GOT3 (cell line): ENCODE data around the gene ANKRD44.

Source experiments
- DNase-seq: peaks from one replicate; lab custom pipeline; 2025; ENCODE audit warnings: mixed read lengths; lab: John Stamatoyannopoulos, UW

ANKRD44 gene

DNA sequence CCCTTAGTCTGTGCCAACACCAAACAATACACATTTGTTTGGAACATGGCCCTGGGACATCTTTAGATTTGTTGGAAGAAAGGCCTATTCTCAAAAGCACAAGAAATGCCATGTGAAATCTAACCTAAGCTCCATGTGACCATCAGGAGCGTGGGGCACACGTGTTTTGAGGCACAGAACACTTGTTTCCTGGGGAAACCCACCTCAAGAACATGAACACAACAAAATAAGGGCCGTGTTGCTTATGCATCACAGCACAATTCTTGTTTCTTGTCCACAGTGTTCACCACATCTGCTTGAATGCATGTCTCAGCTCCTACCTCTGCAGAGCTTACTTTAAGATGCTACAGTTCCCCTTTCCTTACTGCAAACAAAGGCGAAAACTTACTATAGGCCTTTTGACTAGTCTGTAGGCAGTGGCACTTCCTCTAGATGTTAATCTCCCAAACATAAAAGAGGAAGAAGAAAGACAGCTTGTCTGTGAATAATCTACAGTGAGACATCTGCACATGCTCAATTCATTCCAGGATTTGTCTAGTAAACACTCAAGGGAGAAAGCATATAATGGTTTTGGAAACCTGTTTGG lies 165.0 kb downstream of the ANKRD44 start:
- no peak for DNase-seq

DNA sequence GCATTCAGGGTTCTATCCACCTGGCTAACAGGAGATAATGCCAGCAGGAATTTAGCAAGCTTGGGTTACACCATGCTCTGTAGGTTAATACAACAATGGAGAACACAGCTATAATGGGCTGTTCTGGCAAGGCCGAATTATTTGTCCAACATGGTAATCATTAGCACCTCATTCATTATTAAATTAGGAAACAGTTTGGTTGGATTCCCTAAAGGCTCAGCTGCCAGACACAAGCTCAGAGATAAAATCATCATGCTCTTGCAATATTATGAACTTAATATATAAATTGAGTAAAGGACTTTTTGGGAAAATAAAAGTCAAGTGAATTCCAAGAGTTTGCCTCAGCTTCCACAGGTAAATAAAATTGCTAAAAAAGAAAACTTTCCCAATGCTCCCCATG lies 166.4 kb downstream of the ANKRD44 start:
- DNase-seq = no peak

DNA sequence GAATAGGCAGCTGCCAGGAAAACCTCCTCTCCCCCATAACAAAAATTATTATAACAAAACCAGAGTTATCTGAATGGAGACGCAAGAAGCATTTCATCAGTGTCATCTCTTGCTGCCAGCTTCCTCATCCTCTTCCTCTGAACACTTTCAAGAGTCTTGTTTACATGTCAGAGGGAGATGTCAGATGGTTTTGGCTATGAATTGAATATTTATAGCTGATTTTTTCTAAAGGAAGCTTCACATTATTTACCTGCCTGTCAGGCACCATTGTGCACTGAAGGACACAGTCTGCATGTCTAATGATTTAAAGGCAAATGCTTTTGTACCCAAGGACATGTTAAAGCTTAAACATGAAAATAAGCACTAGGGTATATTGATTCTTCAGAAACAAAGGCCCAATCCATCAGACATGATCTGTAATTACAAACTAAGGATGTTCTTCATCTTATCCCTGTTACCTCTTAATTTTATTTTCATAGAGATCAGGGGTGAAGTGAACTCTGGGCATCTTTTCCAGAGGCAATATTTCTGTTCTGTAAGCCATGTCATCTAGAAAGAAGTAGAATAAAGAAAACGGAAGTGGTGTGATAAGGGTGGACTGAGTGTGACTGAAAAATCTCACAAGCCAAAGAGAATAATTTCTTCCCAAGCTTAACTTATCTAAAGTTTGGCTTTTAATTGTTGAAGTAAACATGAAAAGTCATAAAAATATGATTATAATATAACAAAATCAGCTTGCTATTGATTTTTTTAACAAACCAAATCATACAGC lies 168.7 kb downstream of the ANKRD44 start:
- DNase-seq = no peak

DNA sequence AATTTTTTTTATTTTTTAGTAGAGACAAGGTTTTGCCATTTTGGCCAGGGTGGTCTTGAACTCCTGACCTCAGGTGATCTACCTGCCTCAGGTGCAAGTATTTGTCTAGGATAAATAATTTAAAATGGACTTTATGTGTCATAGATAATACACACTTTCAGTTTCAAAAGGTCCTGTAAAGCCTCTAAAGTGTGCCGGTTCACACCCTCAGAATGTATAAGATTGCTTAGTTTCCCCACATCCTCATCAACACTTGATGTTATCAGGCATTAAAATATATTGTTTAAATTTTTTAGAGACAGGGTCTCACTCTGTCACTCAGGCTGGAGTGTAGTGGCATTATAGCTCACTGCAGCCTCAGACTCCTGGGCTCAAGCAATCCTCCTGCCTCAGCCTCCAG lies 170.5 kb downstream of the ANKRD44 start:
- no peak for DNase-seq

DNA sequence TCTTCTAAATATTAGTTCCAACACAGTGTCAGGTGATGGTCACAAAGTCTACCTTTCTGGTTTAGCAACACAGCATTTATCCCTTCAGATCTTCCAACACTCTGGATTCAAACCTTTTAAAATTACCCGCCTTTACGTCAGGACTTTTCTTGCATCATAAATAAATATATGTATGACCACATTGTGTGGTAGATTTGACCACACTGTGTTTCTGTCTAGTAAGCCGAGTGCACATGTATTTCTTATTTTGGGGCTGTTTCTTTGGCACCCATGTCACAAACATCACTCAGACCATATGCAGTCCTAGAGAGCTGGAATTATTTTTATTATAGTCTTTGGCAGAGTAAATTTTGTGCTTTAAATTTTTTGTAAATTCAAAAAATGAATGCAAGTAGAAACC lies 172.1 kb downstream of the ANKRD44 start:
- no peak for DNase-seq

DNA sequence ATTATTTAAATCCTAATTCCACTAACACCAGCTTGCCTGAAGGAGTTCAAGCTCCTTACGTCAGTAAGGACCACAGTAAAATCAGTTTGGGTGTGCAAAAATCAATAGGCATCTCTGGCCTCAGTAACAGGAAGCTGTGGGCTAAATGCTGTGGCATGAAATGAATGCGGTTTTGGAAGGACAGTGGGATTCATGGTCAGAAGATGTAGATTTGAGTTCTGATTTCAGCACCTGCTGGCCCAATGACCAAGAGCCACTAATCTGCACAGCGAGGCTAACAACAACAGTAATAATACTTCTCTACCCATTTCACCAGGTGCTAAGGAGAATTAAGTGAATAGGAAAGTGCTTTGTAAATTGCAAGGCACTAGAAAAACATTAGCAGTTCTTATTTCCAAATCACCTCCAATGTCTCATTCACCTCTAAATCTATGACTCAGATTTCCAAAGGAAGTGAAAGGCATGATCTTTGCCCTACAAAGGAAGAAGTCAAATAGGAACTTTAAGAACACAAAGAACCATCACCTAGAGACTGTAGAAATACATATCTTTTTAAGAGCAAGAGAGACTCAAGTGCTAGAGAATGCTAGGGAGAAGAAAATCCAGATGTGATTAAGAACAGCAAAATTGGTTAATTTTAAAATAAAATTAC lies 172.6 kb downstream of the ANKRD44 start:
- DNase-seq = no peak

DNA sequence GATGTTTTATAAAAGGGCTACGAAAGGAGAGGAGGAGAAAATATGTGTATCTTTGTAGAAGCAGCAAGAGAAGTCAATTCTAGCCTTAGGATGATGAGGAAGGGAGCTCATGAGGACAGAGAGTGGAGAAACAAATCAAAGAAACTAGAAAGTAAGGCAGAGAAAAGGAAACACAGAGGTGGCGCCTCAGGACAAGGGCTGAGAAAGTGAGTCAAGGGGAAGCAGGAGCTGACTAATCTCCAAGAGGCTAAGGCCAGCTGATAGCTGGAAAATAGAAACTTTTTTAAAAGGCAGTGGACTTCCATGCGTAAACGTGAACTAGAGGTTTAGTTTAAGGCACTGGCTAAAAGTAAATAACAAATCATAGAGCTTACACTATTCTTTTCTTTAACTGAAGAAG lies 173.3 kb downstream of the ANKRD44 start:
- no peak for DNase-seq

DNA sequence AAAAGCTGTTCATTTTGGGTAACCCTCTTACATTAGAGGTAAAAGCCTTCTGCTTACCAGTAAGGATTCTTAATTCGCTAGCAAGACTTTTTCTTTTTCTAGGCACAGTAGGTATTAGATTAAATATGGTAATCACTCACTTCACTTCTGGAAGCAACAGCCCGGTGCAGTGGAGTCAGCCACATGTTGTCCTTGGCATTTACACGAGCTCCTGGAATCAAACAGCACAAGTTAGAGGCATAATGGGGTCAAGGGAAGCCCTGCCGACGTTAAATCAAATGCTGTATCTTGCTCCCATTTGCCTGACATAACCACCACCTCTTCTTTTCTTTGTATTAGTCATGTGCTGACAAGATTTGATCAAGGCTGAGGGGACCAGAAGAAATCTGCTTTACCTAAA lies 174.1 kb downstream of the ANKRD44 start:
- no peak for DNase-seq

DNA sequence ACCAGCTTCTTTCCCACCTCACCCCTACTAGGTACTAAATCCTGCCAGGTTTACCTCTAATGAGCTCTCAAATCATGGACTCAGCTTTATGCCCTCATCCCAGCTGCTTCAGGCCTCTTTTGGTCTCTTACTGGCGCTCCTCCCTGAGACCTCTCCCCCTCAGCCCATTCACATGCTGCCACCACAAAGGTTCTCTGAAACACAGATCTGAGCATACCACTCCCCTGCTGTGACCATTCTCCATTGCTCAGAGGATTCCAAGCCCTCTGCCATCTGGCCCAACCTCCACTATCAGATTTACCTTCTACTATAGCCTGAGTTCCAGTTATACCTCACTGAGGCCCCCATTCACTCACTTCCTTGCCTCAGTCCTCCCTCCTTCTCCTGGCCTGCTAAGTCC lies 174.8 kb downstream of the ANKRD44 start:
- no peak for DNase-seq

DNA sequence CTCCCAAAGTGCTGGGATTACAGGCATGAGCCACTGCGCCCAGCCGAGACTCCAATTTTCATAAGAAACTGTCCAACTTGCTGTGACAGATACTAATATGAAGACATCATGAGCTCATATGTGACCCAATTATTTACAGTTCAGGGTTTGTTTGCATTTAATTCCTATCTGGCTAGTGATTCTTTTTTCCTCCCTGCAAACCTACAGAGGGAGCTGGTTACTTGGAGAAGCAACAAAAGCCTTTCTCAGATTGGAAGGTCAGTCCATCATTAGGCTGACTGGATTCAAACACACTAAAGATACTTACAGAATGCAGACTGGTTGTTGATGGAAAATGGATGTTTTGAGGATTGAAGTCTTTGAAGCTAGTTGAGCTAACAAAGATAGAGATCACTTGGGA lies 176.4 kb downstream of the ANKRD44 start:
- DNase-seq = no peak

DNA sequence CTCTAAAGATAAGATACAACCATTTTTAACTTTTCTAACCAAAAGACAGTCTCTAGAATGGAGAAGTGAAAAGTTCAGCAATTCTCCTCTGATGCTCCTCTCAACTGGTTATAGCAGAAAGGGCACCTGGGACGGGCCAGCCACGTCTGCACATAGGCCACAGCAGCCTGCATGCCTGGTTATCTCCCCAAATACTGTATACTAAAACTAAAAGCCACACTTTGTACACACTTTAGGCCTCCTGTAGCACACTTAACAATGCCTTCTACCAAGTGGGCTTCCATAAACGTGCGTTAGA lies 179.1 kb downstream of the ANKRD44 start:
- no peak for DNase-seq

DNA sequence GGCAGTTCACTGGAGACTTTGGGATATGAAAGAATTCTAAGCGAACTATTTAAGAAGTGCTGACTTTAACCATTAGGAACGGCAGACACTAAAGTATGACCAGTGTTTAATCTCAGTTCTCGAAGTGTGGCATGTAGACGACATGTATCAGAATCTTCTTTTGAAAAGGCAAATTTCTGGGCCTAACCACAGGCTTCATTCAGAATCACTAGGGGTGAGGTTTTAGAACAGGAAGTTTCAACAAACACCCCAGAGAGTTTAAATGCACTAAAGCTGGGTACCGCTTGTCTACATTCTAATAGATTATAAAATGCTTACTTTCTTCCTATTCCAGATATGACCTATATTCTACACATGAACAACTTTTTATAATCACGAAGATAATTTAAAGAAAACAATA lies 180.3 kb downstream of the ANKRD44 start:
- no peak for DNase-seq

DNA sequence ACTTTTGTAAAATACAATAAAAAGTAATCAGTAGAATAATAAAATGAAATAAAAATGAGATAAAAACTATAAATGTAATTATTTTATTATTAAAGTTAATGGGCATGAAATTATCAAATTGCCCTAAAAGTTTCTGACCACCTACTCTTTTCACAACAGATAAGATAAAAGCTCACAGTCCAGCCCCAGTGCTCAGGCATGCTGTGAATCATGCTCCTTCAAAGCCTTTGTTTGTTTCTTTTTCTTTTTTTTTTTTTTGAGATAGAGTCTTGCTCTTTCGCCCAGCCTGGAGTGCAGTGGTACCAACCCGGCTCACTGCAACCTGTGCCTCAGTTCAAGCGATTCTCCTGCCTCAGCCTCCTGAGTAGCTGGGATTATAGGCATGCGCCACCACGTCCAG lies 181.7 kb downstream of the ANKRD44 start:
- DNase-seq = no peak

DNA sequence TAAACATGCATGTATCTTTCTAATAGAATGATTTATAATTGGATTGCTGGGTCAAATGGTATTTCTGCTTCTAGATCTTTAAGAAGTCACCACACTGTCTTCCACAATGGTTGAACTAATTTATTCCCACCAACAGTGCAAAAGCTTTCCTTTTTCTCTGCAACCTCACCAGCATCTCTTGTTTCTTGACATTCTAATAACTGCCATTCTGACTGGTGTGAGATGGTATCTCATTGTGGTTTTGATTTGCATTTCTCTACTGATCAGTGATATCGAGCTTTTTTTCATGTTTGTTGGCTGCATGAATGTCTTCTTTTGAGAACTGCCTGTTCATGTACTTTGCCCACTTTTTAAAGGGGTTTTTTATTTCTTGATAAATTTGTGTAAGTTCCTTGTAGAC lies 182.5 kb downstream of the ANKRD44 start:
- no peak for DNase-seq

DNA sequence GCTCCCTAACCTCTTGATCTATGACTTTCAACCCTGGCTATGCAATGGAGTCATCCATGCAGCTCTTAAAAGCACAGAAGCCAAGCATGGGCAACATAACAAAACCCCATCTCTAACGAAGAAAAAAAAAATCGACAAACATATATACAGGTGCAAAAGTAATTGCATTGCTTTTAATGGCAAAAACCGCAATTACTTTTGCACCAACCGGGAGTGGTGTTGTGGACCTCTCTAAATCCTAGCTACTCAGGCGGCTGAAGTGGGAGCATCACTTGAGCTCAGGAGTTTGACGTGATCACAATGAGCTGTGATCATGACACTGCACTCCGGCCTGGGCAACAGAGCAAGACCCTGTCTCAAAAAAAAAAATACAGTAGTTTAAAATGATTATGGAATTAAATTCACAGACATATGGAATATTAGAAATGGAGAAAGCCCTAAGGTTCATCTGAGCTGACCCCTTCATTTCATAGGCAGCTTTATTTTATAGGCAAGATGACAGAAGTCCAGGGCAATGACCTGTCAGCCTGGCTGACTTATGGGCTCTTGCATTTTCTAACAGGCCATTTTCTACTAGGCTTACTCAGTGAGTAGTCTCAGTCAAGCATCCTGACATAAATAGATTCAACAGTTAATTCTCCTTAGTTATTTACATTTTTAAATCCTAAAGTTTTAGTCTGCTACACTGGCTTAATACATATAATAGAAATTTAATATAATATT lies 183.8 kb downstream of the ANKRD44 start:
- DNase-seq = no peak

DNA sequence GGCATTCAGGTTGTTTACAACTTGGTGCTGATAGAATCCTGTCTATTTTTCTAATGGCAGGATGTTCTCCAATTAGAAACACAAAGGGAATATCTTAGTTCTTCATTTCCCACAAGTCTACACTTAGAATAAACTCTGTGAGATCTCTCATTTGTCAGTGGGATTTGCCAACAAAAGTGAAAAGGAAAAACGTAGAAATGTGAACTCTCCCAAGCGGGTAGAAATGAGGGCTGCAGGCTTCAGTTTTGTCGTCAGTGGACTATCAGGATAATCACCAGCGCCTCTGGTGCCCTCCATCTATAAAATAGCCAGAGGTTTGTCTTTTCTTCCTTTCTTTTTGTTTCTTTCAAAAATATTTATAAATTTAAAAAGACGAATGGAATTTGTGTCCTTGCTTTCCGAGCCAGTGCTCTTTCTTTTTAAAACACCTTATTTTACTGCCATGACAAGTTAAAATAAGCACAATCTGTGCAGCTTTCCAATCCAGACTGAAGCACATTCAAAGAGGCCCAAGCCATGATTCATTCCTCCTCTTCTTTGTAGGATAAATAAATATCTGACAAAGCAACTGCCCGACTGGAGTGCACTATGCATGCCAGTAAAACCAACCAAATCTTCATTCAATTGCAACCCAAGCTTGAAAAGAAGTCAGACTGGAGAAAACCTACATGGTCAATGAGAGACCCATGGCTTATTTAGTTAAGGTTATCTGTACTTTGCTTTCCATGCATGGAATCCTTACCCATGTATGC lies 185.8 kb downstream of the ANKRD44 start:
- DNase-seq = no peak

DNA sequence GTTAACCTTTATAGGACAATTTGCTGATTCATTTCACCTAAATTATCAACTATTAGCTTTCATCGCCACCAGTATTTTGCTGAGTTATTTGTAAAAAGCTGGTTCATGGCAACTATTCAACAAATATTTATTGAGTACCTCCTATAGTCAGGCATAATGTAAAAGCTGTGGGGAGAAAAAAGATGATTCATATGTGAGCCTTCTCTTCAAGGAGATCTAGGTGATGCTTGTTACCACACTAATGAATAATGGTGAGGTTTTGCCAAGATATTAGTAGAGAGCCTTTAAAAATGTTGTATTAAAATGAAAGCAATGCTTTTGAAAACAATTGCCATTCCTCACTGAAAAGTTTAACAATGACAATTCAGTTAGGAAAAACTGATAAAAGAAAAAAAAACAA lies 187.8 kb downstream of the ANKRD44 start:
- DNase-seq = no peak

DNA sequence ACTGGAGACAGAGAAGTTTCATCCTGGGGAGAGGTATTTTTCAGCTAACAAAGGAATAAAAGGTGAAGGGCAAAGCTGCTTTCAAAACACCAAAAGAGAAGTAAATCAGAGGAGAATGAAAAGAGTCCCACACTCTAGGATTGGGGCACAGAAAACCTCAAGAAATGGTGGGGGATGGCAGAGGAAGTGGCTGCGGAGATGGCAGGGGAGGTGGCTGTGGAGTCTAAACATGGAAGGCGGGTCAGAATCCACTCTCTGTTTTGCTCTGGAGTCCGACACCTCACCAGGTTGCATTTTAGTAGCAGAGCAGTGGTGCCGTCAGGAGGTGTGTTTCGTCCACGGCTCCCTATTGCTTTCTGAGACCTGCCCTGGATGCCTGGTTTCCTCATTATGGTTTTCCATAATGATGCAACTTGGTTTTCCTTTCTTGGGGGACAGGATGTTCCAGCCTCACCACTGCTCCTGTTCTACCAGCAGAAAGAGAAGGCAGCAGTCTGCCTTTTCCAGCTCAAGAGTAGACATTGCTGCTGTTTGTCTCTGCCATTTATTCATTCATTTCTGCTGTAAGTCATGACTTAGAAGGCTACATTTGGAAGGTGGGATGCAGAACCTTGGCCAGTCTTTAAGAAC lies 188.7 kb downstream of the ANKRD44 start:
- no peak for DNase-seq

DNA sequence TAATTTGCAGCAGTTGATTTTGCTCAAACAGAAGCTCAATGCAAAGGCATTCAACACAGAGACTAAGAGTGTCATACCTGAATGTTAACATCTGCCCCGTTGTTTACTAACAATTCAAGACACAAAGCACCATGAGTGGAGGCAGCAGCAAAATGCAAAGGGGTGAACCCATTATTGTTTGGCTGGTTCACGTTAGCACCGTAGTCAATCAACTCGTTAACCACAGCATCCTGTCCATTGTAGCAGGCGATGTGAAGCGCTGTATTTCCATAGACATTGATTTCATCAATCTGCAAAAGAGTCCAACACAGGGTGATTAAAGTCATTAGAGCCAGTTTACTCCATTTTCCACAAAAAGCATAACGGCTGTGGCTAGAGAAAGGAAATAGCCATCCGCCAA lies 189.3 kb downstream of the ANKRD44 start:
- no peak for DNase-seq

DNA sequence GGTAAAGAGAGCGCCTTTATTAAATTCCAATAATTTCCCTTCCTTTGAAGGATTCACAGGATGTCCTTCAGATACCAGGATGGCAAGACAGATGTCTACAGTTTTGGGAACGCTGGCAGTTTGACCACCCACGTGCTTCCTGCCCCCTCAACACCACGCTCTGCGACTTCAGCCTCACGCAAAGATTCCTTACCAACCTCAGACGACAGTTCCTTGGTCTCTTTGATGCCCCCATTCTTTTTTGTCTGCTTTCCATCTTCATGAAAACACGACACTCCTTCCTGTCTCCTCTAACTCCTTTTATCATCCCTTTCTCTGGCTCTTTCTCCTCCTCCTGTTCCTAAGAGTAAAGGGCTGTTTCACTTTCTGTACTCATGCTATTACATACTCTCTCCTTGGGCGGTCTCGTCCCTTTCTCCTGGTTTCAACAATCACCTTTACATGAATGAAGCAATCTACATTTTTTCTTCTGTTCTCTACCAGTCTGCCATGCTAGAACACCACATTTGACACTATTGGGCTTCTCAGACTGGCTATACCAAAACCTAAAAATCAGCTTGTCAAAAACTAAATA lies 194.2 kb downstream of the ANKRD44 start:
- DNase-seq = no peak

DNA sequence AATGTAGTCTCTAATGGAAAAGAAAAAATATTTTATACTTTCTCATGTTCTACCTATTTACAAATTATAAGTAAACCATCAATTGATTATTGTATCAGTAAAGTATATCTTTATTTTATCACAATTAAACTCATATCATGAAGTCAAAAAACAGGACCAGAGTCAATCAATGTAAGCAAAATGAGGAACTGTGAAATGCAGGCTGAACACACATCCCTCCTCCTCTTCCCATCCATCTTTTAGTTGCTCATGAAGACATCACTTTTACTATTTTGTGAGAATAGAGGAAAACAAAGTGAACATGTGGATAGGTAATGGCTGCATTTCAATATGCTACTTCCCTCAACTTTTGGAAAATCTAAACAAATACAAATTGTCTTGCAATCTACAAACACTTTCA lies 195.3 kb downstream of the ANKRD44 start:
- no peak for DNase-seq
